H1 (cell line): ENCODE measurements around the gene DNAAF3. TPM values are rescaled to one million over a fixed set of nuclear protein-coding genes. Genes with fewer than 3 reads are reported as not detected.

ENCODE experiments used
- ATF2 ChIP-seq: IDR thresholded peaks from 2 replicates; pipeline ENCODE4 v1.6.1; 2012; ENCODE audit warnings: low read length, inconsistent platforms
- BCL11A ChIP-seq, 2 experiments: IDR thresholded peaks; one replicate each; pipeline ENCODE4 v1.6.1; 2011; ENCODE audit warnings: low read depth in 2 of 2, low read length in 2 of 2, mild to moderate bottlenecking in 2 of 2
- EZH2 ChIP-seq: fragments of 200-600 bp; sonication (generic); IDR thresholded peaks from 2 replicates; pipeline ENCODE4 v1.7.1; 2012; ENCODE audit warnings: low read depth, mild to moderate bottlenecking, moderate library complexity, low read length, inconsistent platforms; ENCODE audit not compliant: severe bottlenecking
- KDM5A ChIP-seq: fragments of 200-600 bp; IDR thresholded peaks from 2 replicates; pipeline ENCODE4 v1.7.1; 2012; ENCODE audit warnings: mild to moderate bottlenecking, low read length, inconsistent platforms, mixed read lengths
- MAX ChIP-seq: IDR thresholded peaks from 2 replicates; pipeline ENCODE4 v1.6.1; 2012; ENCODE audit warnings: inconsistent platforms
- RBBP5 ChIP-seq: IDR thresholded peaks from 2 replicates; pipeline ENCODE4 v1.7.1; 2012; ENCODE audit warnings: low read depth, mild to moderate bottlenecking, inconsistent platforms, low read length, moderate library complexity, borderline replicate concordance
- RXRA ChIP-seq: IDR thresholded peaks from 2 replicates; pipeline ENCODE4 v1.6.1; 2011; ENCODE audit warnings: low read depth, mild to moderate bottlenecking, low read length, moderate library complexity; ENCODE audit not compliant: insufficient read depth
- SAP30 ChIP-seq: fragments of 300-600 bp; sonication (generic); IDR thresholded peaks from 2 replicates; pipeline ENCODE4 v1.7.1; 2012; ENCODE audit warnings: low read length, moderate library complexity, mild to moderate bottlenecking, inconsistent platforms; ENCODE audit not compliant: insufficient read depth, insufficient replicate concordance
- SIRT6 ChIP-seq: IDR thresholded peaks from one replicate; pipeline ENCODE4 v1.7.1; 2012; ENCODE audit warnings: low read length, inconsistent platforms
- SP4 ChIP-seq: IDR thresholded peaks from 2 replicates; pipeline ENCODE4 v1.6.1; 2012; ENCODE audit warnings: low read length, inconsistent platforms
- SRF ChIP-seq: IDR thresholded peaks from 2 replicates; pipeline ENCODE4 v1.6.1; 2011; ENCODE audit warnings: mild to moderate bottlenecking, low read depth, low read length, moderate library complexity
- SUZ12 ChIP-seq: fragments of 200-600 bp; sonication (generic); IDR thresholded peaks from 2 replicates; pipeline ENCODE4 v1.6.1; 2012; ENCODE audit warnings: mild to moderate bottlenecking, inconsistent platforms, low read length, moderate library complexity, mixed read lengths
- TAF1 ChIP-seq: IDR thresholded peaks from 2 replicates; pipeline ENCODE4 v1.6.1; 2011; ENCODE audit warnings: mild to moderate bottlenecking, low read depth, low read length
- TAF7 ChIP-seq: optimal IDR thresholded peaks from 2 replicates; pipeline ENCODE3; 2011; ENCODE audit warnings: low read depth, mild to moderate bottlenecking, inconsistent platforms, low read length, moderate library complexity, borderline replicate concordance
- TBP ChIP-seq: IDR thresholded peaks from 2 replicates; pipeline ENCODE4 v1.6.1; 2011; ENCODE audit warnings: low read depth, low read length, improper control_type of control experiment
- TCF12 ChIP-seq: IDR thresholded peaks from 2 replicates; pipeline ENCODE4 v1.6.1; 2011; ENCODE audit warnings: low read depth, mild to moderate bottlenecking, low read length
- TEAD4 ChIP-seq: IDR thresholded peaks from 2 replicates; pipeline ENCODE4 v1.6.1; 2012; ENCODE audit warnings: low read depth, low read length, inconsistent platforms, mixed read lengths
- USF2 ChIP-seq: IDR thresholded peaks from 2 replicates; pipeline ENCODE4 v1.6.1; 2011; ENCODE audit warnings: low read length, improper control_type of control experiment
- YY1 ChIP-seq: IDR thresholded peaks from 2 replicates; pipeline ENCODE4 v1.6.1; 2011; ENCODE audit warnings: low read depth, mild to moderate bottlenecking, low read length
- polyA plus RNA-seq, 7 experiments: library from polyadenylated mRNA; depleted of rRNA in 3 of 7; stranded (reverse) in 5 of 7; unstranded in 2 of 7; fragments of >200 nt in 5 of 7; fragments of 200-250 nt in 2 of 7; gene quantifications; 1 replicate in 5 of 7; 2 replicates in 1 of 7; 4 replicates in 1 of 7; pipeline versions ENCODE4 v1.2.1 to v1.2.3, GENCODE V29; 2011 to 2013; ENCODE audit warnings: missing spikeins in 2 of 7, mixed read lengths in 2 of 7
- total RNA-seq: library from RNA; stranded (reverse); fragmentation: NEBNext Ultra II Directional; extraction: Animal tissue kit (Norgen Biotek cat#: 25700); gene quantifications from 2 replicates; pipeline ENCODE4 v1.2.1, GENCODE V29; 2021
- TF ChIP-seq, protein P1 (sequence below): IDR thresholded peaks from 2 replicates; pipeline ENCODE4 v1.6.1; 2011; ENCODE audit warnings: low read depth, mild to moderate bottlenecking, low read length; ENCODE audit not compliant: insufficient read depth

The DNAAF3 gene
- total and polyA plus RNA-seq, 2 of the 8 experiments (the other 6 are each of a cell fraction or from before 2014, with no cell fraction given), result 5.4 to 8.0 TPM

DNA sequence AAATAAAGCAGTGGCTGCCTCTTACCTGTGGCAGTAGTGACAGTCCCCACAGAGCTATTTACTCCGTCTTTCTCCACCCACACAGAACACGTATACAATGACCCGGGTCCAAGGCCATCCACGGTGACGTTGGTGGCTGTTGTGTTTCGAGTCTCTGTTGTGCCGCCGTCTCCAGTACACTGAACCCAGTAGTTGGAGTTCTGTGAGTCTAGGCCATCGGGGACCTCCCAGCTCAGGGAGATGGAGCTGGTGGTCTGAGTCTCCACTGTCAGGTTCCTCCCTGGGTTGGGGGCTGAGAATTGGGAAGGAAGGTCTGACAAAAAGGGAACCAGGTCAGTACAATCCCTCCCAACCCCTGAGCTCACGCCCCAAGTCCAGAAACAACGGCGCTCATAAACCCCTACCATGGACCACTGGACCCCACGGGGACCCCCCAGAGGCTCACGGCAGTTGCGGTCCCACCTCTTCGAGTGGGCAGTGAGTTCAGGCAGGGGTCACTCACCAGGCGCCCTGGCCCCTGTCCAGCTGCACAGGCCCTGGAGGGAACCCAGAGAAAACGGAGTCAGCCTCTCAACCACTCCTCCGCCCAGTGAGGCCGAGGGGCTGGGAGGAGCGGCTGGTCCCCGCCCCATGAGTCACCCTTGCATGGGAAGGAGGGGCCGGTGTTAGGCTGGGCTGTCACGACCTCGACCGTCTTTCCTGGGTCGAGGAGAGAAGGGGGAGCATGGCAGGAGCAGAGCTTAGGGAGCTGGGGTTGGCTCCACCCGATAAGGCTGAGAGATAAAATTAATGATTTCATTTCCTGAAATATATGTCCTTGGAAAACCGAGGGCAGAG, 40.5 kb upstream of the DNAAF3 start (continued):
- TF ChIP-seq ATF2 (no peak), SP4 (no peak), RXRA (no peak), TBP (peak; percentile 40; the same call in 1 of the 2 replicates), SRF (no peak), SIRT6 (no peak), KDM5A (no peak), SAP30 (no peak), TAF1 (0 out of 2 replicates have a peak, but pooled peaks have one; percentile 38), MAX (peak; percentile 24; the same call in 1 of the 2 replicates), YY1 (no peak), BCL11A (IDR thresholded peaks at IDR 0.05; ENCODE audit: low read depth in 2 of 2, low read length in 2 of 2) (no peak), SUZ12 (no peak), TEAD4 (no peak), USF2 (no peak), TAF7 (no peak), RBBP5 (no peak), EZH2 (no peak), TCF12 (no peak)
- TF ChIP-seq, protein P1, sequence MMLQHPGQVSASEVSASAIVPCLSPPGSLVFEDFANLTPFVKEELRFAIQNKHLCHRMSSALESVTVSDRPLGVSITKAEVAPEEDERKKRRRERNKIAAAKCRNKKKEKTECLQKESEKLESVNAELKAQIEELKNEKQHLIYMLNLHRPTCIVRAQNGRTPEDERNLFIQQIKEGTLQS, result 0 out of 2 replicates have a peak, but pooled peaks have one; percentile 27
